IPS DF 4.7 (cell line): ENCODE data around the gene GULP1.

Experiments used
- DNase-seq: peaks from one replicate; pipeline ENCODE4 v3.0.0-alpha.2; 2013; ENCODE audit warnings: low spot score; ENCODE audit errors: extremely low read depth

Gene GULP1

DNA sequence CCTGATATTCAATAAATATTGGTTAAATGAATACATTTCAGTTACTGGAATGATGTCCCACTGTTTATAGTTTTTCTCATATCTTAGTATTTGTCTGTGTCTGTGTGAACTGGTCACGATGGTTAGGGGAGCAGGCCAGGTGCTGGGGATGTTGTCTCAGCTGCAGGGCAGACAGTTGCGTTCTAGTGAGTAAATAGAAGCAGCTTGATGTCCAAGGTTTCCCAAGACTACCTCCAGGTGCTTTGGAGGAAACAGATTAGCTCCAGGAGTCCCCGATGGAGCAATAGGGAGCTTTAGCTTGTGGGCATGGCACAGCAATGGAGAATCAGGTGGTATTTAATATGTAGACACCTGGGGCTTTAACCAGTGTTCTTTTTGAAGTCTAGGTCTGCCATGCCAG lies 75.5 kb downstream of the GULP1 start:
- DNase-seq = no peak

DNA sequence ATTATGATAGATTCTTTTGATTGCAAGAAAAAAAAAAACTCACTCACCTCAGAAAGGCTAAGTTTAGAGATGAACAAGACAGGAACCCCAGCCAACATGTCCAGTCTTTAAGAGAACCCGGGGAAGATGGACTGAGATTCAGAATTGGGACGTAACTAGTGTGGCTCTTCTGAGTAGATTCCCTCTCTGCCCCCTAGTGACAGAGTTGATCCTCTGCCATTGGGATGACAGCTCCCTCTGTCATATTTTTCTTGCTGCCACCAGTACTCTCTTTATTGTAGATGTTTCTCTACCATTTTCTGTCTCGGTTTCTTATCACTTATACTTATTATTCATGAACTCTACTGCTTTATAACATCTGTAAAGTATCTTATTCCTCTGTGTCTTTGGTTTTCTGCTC lies 77.7 kb downstream of the GULP1 start:
- peak; percentile 11 for DNase-seq

DNA sequence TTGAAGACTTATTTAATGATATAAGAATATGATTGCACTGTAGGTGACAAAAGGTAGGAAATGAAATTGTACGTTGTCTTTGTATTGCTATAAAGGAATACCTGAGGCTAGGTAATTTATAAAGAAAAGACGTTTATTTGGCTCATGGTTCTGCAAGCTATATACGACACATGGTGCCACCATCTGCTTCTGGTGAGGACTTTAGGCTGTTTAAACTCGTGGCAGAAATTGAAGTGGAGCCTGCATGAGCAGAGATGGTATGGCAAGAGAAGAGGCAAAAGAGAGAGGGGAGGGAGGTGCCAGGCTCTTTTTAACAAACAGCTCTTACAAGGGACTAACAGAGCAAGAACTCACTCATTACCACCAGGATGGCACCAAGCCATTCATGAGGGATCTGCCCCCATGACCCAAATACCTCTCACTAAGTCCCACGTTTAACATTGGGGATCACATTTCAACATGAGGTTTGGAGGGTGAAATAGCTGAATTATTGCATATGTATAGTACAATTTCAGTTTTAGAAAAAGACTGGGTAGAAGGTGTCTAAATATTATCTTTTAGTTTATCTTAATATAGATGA lies 86.8 kb downstream of the GULP1 start:
- no peak for DNase-seq

DNA sequence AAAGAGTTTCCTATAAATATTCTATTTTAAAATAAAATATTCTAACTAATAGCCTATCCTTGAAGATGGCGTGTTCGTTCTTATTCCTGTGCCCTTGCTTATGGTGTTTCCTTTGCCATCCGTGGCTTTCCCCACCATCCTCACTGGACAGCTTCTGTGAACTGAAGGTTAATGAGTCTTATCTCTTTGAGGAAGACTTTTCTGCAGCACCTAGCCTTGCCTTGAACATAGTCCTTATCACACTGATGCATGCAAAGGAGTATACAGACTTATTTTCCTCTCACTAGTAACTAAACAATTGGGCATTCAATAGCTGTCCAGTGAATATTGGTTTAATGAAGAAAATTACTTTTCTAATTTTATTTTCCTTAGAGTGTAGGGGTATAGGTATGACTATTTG lies 88.1 kb downstream of the GULP1 start:
- DNase-seq = no peak

DNA sequence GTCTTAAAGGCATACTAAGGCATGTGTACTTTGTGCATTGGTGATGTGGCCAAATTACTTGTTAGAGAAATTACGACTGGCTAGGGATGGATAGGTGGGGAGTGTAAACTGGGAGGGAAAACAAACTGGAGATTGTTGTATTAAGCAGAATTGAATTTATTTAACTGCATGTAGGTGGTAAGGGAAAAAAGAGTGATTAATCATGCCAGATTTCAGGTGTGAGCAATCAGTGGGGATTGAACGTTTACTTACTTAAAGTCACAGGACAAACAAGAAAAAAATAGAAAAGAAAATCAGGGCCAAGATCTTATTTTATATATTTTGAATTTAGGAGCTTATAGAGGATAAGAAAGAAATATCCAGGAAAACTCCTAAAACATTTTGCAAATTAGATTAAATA lies 88.6 kb downstream of the GULP1 start:
- DNase-seq = no peak

DNA sequence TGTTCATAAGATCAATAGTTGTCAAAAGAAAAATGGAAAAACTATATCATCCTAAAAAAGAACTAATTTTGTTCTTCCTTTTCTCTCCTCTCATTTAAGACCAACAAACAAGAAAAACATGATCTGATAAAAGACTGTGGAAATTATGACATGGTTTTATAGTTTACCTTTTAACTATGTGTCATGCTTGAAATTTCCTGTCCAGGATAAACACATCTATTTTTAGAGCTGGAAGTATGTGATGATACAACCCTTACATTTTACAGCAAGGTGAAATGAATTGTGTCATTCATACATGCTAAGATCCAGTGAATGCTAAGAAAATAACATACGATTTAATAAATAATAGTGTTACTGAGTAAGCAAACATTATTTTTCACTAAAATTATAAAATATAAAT lies 89.9 kb downstream of the GULP1 start:
- no peak for DNase-seq

DNA sequence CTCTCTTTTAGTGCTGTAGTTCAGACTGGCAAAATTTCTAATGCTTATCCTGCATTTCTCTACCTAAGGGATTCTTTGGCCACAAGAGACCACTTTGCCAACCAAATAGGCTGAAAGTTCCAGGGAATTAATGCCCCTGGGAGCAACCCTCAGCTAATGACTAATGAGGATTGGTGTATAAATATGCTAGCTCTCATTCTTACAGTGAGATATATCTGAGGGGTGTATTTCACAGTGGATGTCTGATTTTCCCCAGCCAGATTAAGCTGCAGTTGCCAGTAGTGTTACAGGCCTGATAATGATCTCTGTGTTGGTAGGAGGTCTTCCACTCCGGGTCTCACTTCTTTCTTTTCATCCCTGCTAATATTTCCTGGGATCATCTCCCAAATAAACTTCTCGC lies 90.4 kb downstream of the GULP1 start:
- DNase-seq = no peak

DNA sequence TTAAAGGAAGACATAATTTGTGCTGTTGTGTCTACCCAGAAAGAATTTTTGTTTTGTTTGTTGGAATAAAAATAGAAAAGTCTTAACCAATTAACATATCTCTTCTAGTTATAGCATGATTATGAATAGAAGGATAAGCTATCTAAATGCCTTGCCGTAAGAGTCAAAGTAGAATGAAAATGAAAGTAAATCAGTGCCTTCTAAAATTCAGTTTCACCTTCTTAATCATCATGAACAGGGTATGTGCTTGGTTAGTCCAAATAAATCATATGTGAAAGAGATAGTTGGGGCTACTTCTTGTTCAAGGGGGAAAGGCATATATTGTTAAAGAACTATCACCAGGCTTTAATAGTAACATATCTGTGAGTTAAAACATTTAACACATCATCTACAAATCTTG lies 91.5 kb downstream of the GULP1 start:
- no peak for DNase-seq

DNA sequence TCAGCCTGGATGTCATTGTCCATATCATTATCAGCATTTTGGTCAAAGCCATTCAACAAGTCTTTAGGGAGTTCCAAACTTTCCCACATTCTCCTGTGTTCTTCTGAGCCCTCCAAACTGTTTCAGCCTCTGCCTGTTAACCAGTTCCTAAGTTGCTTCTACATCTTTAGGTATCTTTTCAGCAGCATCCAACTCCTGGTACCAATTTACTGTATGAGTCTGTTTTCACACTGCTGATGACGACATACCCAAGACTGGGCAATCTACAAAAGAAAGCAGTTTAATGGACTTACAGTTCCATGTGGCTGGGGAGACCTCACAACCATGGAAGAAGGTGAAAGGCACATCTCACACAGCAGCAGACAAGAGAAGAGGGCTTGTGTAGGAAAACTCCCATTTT lies 94.2 kb downstream of the GULP1 start:
- DNase-seq = no peak

DNA sequence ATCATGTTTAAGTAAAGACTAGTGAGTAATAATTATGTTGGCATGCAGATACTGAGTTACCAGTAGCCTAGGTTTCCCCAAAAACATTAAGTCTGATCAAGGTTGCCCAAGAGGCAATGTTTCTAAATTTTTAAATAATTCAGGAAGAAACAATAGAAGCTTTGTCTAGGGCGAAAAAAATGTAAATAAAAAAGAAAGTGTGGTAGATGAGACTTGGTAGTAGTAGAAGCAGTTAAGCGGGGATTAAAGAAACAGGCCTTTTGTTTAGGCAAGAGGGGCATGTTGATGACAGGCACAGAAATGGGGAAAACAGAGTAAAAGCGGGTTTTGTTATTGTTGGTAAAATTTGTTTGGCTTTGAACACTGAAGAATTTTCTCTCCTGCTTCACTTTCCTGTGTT lies 97.2 kb downstream of the GULP1 start:
- no peak for DNase-seq

DNA sequence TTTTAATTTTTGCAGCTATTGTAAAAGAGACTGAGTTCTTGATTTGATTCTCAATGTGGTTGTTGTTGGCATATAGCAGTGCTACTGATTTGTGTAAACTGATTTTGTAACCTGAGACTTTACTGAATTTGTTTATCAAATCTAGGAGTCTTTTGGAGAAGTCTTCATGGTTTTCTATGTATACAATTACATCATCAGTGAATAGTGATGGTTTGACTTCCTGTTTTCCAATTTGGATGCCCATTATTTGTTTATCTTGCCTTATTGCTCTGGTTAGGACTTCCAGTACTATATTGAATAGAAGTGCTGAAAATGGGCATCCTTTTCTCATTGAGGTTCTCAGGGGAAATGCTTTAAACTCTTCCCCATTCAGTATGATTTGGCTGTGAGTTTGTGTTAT lies 99.7 kb downstream of the GULP1 start:
- no peak for DNase-seq

DNA sequence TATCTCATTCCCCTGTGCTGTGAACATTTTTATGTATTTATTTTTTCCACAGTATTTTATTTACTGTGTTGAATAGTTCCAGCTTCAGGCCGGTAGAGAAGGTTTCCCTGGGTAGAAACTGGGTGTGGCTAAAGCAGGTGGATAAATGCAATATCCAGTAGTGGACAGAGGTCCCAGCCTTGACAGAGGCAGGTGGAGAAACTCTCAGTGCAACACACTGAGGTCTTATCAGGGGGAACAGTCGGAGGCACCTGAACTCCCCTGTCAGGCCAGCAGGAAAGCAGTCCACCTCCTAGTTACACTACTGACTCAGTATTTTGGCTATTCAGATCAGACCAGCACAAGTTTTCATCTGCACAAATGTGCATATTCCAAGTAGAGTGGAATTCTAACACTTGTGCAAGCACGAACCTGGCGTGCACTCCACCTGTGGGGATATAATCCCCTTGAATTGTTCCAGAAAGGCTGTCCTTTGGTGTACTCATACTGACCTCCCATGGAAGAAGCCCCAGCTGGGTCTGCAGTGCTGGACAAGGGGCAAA lies 103.3 kb downstream of the GULP1 start:
- DNase-seq = no peak

DNA sequence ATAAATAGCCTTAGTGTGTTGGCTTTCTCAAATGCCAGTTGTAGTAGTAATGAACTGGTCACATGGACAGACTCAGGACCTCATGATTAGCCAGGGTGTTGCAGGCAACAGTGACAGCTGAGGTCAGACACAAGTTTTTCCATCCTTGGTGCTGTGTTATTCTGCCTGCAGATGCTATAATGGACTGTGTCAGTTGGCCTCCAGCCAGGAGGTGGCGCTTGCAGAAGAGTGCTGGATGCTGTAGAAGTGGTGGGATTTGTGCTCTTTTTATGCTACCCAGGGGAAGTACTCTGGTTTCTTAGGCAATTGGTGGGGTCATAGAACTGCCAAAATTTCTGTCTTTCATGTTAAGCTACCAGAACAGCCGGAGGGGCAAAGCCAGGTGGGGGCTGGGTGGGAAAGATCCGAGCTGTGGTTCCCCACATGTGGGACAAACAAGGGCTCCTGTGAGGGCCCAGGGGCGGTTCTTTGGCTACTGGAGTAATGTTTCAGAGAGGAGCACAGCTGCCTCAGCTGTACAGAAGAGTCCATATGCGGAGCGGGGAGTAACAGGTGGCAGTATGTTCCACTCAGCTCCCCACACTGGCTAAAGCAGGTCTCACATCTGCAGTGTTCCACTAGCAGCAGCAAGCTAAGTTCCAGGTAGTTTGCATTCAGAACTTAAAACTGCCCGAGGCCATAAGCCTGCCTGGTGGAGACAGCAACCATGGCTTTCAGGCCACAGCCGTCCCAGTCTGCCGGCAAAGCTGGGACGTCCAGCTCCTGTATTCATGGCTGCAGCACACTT lies 104.4 kb downstream of the GULP1 start:
- no peak for DNase-seq

DNA sequence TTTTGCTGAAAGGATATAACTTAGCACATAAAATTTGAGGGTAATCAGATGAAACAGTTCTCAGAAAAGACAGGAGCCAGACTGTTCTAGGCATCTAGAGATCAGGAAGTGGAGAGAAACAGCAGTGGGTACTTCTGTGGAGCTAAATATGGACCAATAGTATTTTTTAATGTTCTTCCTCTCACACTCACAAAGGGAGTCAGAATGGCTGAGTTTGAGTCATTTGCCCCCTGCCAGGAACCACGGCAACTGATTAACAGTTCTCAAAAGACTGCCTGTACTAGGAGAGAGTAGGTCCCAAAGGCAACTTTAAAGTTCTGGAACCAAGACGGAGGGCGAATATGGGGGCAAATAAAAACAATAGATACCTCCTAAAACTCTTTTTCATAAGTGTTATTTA lies 107.5 kb downstream of the GULP1 start:
- no peak for DNase-seq

DNA sequence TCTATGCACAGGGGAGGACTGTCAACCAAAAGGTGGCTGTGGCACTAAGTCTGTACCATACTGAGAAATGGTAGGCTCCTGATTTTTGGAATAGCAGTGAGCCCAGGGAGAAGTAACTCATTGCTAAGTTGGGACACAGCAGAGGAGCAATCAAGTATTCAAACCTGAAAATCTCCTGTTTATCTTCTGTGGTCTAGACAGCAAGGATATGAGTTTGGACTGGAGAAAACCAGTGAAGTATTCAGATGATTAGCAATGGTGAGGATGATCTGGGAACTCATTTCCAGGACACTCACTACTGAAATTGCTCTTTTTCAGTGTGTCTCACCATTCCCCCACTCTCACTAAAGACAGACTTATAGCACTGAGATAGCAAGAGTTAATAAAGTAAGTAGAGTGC lies 112.0 kb downstream of the GULP1 start:
- DNase-seq = no peak

DNA sequence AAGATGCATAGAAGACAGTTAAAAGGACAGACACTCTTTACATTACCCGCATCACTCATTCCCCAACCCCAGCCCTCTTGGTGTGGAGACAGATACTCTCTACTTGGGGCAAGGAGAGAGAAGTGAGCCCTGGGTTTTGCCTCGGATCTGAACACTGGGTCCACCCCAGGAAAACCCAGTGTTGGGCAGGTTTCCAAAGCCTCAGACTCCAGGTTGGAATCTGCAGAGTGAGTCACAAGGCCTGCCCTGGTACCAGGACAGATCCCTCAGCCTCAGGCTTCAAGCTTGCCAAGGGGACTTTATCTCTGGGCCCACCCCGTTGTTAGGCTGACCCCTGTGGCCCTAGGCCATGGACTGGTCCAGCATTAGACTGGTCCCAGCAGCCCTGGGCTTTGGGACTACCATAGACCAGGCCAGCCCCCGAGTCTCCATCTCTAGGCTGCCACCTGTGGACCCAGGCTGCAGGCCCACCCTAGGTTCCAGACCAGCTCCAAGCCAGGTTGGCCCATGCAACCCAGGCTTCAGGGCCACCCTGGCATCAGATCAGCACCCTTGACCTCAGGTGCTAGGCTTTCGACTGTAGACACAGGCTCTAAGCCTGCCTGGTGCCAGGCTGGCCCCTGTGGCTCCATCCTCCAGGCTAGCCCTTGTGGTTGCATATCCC lies 112.8 kb downstream of the GULP1 start:
- DNase-seq = no peak

DNA sequence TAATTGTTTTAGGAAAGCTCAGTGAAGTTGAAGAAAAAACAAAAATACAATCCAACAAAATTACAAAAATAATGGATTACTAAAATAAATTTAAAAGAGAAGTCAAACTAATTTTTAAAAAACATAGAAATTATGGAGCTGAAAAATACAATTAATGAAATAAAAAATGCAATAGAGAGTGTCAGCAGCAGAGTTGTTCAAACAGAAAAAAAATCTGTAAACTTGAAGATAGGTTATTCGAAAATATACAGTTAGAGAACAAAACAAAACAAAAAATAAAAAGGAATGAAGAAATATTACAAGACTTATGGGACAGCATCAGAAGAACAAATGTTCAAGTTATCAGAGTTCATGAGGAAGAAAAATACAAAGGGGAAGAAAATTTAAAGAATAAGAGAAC lies 114.7 kb downstream of the GULP1 start:
- no peak for DNase-seq

DNA sequence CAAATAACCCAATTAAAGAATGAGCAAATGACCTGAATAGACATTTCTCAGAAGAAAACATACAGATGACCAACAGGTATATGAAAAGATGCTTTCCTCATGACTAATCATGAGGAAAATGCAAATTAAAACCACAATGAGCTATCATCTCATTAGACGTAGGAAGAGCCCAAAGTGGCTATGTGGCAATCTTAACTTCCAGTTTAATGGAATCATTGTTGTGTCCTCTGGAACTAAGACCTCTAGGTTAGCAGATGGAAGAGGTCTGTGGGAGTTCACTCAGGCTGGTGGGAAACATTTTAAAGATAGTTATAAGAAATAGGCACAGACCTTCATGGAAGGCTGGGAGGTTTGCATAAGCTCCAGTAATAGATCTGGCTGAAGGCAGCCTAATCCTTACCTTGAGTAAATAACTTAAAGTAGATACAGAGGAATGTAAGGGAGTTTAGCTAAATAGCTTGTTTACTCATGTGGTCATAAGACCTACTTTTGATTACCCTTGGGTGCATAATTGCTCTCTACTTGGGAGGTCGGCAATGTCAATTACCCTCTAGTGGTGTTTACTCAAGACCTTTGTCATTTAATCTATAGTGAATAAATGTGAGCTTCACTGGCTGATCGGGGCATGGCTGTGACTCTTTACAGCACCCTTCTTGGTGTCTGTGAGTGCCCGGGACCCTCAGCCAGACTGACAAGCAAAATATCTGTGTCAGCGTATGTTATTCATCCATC lies 119.0 kb downstream of the GULP1 start:
- no peak for DNase-seq

DNA sequence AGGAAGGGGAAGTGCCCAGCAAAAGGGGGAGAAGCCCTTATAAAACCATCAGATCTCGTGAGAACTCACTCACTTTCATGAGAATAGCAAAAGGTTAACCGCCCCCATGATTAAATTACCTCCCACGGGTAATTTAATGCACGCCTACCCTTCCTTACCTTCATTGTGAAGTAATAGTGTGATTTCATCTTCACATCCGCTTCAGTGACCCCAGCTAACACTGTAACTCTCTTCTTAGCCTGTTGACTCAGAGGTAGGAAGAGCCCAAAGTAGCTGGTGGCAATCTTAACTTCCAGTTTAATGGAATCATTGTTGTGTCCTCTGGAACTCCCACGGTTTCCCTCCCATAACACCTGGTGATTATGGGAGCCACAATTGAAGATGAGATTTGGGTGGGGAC lies 120.5 kb downstream of the GULP1 start:
- no peak for DNase-seq

DNA sequence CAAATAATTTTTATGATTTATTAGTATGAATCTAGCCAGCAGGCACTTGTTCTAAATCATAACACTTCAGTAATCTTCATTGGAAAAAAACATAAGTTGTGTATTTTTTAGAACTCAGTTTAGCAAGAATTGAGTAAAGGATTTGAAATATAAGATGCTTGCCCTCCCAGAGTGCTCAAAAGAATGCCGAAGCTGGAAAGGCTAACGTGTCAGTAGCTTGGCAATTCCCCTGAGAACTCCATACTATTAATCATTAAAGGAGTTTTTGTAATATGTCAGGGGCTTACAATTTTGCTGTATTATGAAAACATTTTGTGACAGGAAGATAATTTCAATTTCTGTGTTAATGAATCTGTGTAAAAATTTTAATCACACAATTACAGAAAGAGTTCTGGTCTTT lies 122.7 kb downstream of the GULP1 start:
- DNase-seq = no peak

DNA sequence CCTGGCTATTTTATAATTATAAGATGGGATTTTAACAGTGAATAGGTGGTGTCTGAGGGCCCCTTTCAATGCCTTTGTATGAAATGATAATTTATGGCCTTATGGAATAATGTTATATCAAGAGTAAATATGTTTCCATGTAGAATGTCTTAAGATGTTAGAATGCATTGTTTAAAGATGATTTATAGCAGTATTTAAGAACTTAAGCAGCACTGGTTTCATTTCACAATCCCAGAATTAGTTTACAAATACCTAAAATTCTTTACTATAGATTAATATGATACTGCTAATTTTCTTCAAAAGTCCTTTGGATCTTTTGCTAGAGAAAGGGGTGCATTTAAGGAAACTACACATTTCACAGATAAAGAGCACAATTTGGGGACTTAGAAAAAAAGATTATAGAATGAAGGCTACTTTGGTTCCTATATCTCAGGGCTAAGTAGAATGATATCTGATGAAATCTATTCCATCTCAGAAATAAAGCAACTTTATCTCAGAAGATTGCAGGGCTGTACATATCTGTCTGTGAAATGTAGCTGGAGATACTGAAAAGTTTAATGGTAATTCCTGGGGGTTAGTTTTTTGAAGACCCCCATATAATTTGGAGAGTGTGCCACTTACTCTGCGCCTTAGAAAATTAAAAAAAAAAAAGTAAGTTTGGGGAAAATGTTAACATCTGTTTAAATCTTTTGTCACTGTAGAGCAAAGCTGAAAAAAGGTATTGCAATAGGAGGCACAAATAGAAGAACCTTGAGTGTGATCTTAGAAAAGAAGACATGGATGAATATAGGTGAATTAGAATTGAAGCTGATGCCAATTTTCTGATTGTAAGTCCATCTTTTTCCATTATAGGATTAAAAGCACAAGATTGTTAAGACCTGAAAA lies 123.4 kb downstream of the GULP1 start:
- no peak for DNase-seq
